ENCODE results near the gene CTNNA2.
"Not testable (repeated sequence)": the region's sequence is repeated elsewhere in the genome, so short reads cannot be mapped to it uniquely, and the experiment has no call there.

Gene CTNNA2

GRCh38 chr2:79994965-79995364 is 482.1 kb downstream of the CTNNA2 start:
- no peak for DNase-seq

DNA sequence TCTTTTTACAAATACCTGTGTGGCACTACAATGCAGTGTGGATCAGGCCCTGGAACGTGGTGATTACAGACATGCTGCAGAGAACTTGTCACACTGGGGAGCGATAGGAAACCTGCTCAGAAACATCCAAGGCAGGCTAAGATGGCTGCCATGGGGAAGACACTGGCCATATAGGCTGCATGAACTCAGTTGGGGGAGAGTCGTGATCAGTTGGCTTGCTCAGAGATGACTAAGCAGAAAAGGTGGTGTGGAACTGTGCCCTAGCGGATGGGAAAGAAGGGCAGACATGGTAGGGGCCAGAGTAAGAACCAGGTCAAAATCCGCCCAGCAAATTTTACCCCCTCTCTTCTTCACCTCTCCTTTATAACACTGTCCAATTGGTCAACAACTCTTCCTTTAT is 483.9 kb downstream of the CTNNA2 start:
- no peak for DNase-seq

DNA sequence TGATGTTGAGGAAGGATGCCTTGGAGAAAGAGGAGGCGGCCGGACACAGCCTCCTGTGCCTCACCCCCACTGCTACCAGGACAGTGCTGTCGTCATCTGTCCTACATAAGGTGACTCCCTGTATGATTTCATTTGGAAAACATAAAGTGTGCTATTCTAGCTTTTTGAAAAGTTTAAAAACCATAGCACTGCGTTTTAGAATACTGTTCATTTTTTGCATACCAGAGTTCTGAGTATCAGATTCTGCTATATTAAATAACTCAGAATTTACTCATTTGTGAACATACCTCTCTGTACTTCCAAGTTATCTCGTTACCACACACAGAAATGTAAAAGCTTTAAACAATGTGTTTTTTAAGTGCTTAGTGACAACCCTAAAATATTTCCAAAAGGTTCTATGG is 488.9 kb downstream of the CTNNA2 start:
- no peak for DNase-seq

DNA sequence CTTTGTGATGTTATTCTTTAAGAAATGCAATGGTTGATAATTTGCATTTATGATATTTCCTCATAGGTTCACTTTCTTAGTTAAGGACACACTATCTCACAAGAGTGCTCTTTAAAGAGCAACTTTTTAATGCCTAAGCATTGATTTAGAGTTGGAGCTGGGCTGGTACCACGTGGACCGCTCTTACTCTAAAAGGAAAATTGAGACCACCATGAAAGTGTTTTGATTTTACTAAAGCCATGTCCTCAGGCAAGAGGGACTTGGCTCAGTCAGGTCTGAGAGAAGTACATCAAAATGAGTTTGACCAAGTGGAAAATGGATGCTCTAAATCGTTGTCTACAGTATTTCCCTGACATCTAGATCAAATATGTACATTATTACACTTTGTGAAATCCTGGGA is 489.3 kb downstream of the CTNNA2 start:
- no peak for DNase-seq

DNA sequence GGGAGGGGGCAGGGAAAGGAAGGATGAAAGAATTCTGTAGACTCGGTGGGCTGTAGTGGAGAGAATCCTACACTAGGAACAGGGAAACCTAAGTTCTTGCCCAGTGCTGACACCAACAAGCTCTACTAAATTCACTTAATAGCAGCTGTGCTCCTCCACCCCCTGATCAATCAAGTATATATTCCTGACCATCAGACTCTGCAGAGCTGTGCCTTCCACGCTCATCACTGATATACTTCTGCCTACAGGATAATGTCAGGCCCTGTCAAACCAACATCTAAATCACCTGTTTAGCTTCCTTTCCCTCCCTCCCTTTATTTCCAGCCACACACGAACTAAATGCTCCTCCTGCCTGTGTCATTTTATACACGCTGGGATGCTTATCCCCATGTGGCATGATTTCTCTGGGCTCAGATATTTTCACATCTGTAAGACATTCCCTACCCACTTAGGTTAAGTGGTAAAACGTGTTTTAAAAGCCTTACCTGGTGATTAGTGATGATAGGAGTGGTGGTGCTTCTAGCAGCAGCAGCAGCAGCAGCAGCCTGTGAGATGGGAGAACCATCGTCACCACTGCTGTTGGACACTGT is 489.8 kb downstream of the CTNNA2 start:
- DNase-seq, result no peak

DNA sequence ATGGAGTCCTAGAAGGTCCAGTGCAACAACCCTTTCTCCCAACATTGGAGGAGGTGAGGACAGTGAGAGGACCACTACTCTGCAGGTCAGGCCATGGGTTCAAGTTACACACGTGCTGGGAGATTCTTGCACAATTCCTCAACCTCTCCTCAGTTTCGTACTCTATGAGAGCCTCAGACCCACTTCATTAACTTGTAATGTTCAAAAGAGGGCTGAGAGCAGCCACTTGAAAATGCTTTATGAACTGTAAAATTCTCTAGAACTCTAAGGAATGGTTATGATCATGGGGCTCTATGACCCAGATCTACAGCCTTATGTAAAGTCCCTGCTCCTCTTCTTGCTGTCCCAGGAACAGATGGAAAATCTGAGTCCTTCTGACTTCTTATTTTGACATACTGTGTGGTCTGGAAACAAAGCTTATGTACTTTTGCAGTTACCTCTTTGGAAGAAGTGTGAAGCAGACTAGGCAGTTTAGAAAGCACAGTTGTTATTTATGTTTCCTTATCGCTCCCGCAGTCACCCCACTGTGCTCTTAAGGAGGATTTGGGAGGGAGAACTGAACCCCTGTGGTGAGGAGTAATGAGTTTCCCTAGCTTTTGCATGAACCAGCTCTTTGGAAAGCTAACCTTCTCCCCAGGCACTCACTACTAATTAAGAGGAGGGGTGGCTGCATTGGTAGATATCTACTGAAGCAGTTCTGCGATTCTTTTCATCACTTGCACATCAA is 495.1 kb downstream of the CTNNA2 start:
- DNase-seq, result no peak

DNA sequence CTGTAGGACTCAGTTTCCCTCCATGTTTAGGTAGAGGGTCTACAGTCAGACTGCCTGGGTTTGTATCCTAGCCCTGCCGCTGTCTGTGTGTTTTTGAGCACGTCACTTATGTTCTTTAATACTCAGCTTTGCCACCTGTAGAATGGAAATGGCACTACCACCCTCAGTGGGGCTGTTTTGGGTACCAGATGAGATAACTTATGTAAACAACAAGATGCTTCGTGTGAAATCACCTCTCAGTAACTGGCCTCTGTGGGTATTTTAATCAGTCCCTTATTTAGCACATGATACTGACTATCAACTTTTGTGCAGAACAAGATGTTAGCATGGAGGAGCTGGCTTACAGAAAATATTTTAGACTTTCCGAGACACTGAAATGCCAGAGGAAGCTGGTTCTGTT is 495.7 kb downstream of the CTNNA2 start:
- DNase-seq, result no peak

DNA sequence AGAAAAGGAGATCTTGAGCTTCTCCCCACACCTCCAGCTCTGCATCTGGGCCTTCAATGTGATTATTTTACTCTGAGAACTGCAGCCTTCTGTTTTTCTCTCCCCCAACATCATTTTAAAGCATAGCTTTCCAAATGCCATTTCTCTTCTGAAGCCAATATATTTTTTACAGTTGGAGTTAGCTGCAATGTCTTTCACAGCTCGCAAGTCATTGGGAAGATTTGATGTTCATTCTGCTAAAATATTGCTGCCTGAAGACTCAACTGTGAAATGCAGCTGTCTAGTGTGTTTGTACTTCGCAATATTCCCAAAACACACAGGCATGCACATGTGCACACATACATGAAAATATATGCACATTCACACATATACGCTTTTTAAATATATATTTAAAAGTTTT is 496.4 kb downstream of the CTNNA2 start:
- no peak for DNase-seq

GRCh38 chr2:80012061-80012460 is 499.2 kb downstream of the CTNNA2 start:
- DNase-seq, result no peak

- DNase-seq, result no peak
Measured at GRCh38 chr2:80014637-80015036, 501.8 kb downstream of the CTNNA2 start.

DNA sequence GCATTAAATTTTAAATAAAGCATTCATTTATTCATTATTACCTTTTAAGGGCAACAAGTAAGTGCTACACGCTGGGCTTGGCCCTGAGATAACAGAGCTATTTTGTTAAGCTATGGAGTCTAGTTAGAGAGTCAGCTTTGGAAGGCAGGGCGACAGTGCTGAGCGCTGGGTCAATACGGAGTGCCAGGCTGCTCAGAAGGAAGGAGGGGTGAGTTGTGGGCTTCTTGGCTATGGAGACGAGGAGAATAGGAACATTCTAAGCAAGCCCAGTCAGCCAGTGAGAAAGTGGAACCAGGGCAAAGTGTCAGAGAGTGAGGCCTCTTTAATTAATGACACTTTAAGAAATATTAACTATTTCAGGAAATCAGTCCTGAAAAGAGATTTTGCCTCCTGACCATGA is 503.3 kb downstream of the CTNNA2 start:
- no peak for DNase-seq

GRCh38 chr2:80019571-80020460 is 507.0 kb downstream of the CTNNA2 start:
- DNase-seq, result no peak

DNA sequence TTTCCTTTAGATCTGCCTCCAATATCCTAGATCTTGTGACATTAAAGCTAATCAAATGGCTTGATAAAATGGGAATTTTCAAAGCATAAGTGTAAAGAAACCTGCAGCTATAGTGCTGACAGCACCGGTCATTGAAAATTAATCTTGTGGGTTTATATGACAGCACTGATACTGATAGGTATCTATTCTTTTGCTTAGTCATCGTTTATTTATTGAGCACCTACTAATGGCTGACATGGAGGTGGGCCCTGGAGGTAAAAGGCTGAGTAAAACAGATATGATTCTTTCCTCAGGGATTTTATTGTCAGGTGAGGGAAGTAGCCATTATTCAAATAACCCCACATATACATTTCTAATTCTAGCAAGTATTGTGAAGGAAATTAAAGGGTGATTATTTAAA is 509.2 kb downstream of the CTNNA2 start:
- DNase-seq, result no peak

GRCh38 chr2:80026040-80026729 is 513.3 kb downstream of the CTNNA2 start:
- no peak for DNase-seq

DNA sequence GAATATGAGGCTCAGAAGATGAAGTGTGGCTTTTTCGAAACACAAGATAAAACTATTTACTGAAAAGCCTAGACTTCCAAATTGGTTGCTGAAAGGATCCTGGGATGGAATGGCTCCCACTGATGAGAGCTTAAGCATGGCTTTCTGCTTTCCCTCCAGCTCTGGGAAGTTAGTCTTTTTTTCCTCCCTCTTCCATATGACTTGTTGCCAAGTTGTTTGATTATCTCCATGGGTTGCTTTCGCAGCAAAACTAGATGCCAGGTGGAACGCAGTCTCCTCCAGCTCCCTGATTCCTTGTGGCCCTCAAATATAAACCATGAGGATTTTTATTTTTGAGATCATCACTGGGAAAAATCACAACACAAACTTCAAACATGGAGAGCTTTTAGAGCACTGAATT is 515.2 kb downstream of the CTNNA2 start:
- DNase-seq, result no peak

- no peak for DNase-seq
Measured at GRCh38 chr2:80028584-80028983, 515.7 kb downstream of the CTNNA2 start.

DNA sequence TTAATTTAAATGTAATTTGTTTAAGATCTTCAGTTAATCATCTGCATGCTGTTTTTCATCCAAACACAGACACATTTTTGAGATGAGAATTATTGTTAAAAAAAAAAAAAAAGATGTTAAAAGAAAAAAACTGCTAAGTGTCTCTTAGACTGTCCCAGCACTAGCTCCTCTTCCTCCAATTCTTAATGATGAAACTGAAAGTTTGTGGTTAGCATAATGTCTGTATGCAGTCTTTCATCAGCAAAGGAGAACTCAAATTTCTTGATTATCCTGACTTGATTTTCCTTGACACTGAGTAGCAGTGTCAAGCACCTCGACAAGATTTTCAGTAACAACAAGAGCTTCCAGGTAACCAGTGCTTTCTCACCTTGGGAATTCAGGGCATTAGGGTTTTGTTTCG is 517.3 kb downstream of the CTNNA2 start:
- no peak for DNase-seq

GRCh38 chr2:80032684-80033083 is 519.8 kb downstream of the CTNNA2 start:
- not testable (repeated sequence) for DNase-seq

- no peak for DNase-seq
Measured at GRCh38 chr2:80035749-80036285, 523.0 kb downstream of the CTNNA2 start.

DNA sequence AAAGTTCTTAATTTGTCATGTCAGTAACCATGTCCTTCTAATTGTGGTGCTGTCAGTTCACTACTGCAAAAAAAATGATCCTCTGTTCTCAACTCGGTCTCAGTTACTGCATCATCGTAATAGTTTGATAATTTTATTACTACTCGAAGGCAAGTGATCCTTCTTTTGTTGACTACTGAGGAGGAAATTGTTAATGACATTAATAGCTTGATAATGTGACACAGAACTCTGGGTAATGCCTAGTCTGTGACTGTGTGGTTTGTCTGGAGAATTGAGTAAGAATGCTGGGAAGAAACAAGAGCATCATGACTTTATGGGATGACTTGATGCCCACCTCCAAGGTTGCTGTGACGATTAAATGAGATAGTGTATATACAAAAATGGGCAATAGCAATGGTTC is 524.5 kb downstream of the CTNNA2 start:
- no peak for DNase-seq

- DNase-seq, result no peak
Measured at GRCh38 chr2:80040226-80040625, 527.4 kb downstream of the CTNNA2 start.

GRCh38 chr2:80042635-80043034 is 529.8 kb downstream of the CTNNA2 start:
- no peak for DNase-seq

GRCh38 chr2:80048296-80048695 is 535.4 kb downstream of the CTNNA2 start:
- DNase-seq, result no peak
